CD8-positive, alpha-beta memory T cell (primary cell): ENCODE results near the gene CPA4. TPM values are rescaled to one million over a fixed set of nuclear protein-coding genes. Genes with fewer than 3 reads are reported as not detected.
A peak's percentile ranks its signal among the peaks of the same experiment; 100 is the strongest.

ENCODE experiments used
- CTCF ChIA-PET: fragments of 350-600 bp; sonication (Branson Sonifier 250); formaldehyde crosslinking; loops from one replicate; lab custom pipeline; 2021; ENCODE audit warnings: antibody characterized with exemption; lab: Charles Lee
- POLR2A ChIA-PET: fragments of 350-600 bp; sonication (Branson Sonifier 250); formaldehyde crosslinking; loops from one replicate; lab custom pipeline; 2021; ENCODE audit warnings: antibody characterized with exemption; lab: Charles Lee
- DNase-seq, 5 donors: peaks; one replicate each; pipeline versions ENCODE4 v3.0.0 to v3.0.0-alpha.2; 2020 to 2022; ENCODE audit warnings: mixed read lengths in 1 of 5
- H3K27ac ChIP-seq: one replicate; pipeline ENCODE4 v1.7.0; 2013; ENCODE audit warnings: low read depth, mild to moderate bottlenecking, low read length, moderate library complexity
- H3K27me3 ChIP-seq: 2 replicates; pipeline ENCODE4 v1.7.0; 2013; ENCODE audit warnings: low read length, mild to moderate bottlenecking; ENCODE audit not compliant: insufficient read depth, poor library complexity, severe bottlenecking
- H3K36me3 ChIP-seq: 2 replicates; pipeline ENCODE4 v1.7.0; 2013; ENCODE audit warnings: mild to moderate bottlenecking, low read length, moderate library complexity; ENCODE audit not compliant: insufficient read depth
- H3K4me1 ChIP-seq: 2 replicates; pipeline ENCODE4 v1.7.0; 2013; ENCODE audit warnings: mild to moderate bottlenecking, low read length, moderate library complexity; ENCODE audit not compliant: insufficient read depth
- H3K4me3 ChIP-seq: 2 replicates; pipeline ENCODE4 v1.7.0; 2013; ENCODE audit warnings: mild to moderate bottlenecking, low read length
- H3K9me3 ChIP-seq: 2 replicates; pipeline ENCODE4 v1.7.0; 2013; ENCODE audit warnings: mild to moderate bottlenecking, low read length
- H3K27ac Mint-ChIP-seq, 8 donors: one replicate each; pipeline ENCODE4 v1.8.0; 2020 to 2021; ENCODE audit warnings: mixed read lengths in 8 of 8, mild to moderate bottlenecking in 6 of 8, inconsistent platforms in 3 of 8, moderate library complexity in 3 of 8
- H3K27me3 Mint-ChIP-seq, 2 donors: one replicate each; pipeline ENCODE4 v1.8.0; 2020 to 2021; ENCODE audit warnings: mixed read lengths in 2 of 2, mild to moderate bottlenecking in 1 of 2, moderate library complexity in 1 of 2
- H3K36me3 Mint-ChIP-seq, 3 donors: one replicate each; pipeline ENCODE4 v1.8.0; 2020 to 2021; ENCODE audit warnings: mixed read lengths in 3 of 3, inconsistent platforms in 1 of 3, mild to moderate bottlenecking in 1 of 3
- H3K4me1 Mint-ChIP-seq, 3 donors: one replicate each; pipeline ENCODE4 v1.8.0; 2020 to 2021; ENCODE audit warnings: mixed read lengths in 3 of 3, inconsistent platforms in 1 of 3, mild to moderate bottlenecking in 1 of 3
- H3K4me3 Mint-ChIP-seq, 7 donors: one replicate each; pipeline ENCODE4 v1.8.0; 2020 to 2021; ENCODE audit warnings: mixed read lengths in 7 of 7, mild to moderate bottlenecking in 6 of 7, moderate library complexity in 4 of 7, inconsistent platforms in 2 of 7
- H3K9me3 Mint-ChIP-seq, 5 donors: one replicate each; pipeline ENCODE4 v1.8.0; 2020 to 2022; ENCODE audit warnings: mixed read lengths in 5 of 5, mild to moderate bottlenecking in 3 of 5, moderate library complexity in 2 of 5, inconsistent platforms in 1 of 5
- polyA plus RNA-seq: library from polyadenylated mRNA; unstranded; fragments of 300-500 nt; fragmentation: Illumina TruSeq; gene quantifications from one replicate; pipeline ENCODE4 v1.2.3, GENCODE V29; 2021
- total RNA-seq, 2 experiments: library from RNA; stranded (reverse); gene quantifications; one replicate each; pipeline ENCODE4 v1.2.3, GENCODE V29; 2021

The CPA4 gene
- total and polyA plus RNA-seq, 3 experiments from 2014 or later, result not detected

DNA sequence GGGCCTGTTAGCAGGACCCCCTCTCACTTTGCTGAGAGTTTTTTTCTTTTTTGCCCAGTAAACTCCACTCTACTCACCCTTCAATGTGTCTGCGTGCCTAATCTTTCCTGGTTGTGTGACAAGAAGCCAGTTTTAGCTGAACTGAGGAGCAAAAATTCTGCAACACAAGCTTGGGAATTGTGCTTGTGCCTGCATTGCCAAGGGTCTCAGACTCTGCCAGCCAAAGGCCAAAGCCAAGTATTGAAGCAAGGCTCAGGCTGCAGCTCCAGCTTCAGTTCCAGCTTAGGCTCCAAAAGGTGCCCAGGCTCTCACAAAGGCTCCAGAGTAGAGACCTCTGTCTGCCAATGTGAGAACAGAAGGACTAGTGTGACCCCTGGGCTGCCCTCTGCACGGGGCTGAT is 30.5 kb upstream of the CPA4 start:
- POLR2A ChIA-PET, result no interaction called here
- H3K4me1 Mint-ChIP-seq, result no peaks in the 10 kb centered on the region

DNA sequence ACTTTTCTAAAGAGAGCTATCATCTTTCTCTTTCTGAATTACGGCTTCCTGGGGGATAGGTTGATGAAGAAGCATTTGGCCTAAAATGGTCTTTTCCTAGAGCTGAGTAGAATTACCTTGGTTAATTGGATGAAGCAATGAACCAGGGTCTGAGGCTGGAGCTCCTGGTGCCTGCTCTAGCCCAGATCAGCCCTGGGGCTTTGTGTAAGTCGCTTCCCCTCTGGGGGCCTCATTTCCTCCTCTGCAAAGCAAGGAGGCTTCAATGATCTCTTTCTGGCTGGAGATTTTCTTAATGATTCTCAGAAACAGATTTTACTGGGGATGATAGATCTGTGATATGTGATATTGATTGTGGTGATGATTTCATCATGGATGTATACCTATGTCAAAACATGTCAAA is 29.8 kb upstream of the CPA4 start:
- no peaks in the 10 kb centered on the region for H3K27me3 ChIP-seq
- Mint-ChIP-seq H3K4me3 (no peak overlapping the region), H3K27me3 (peaks cover 5 to 25% of the 10 kb centered on the region in 2 donors), H3K4me1 (no peaks in the 10 kb centered on the region), H3K9me3 (peaks cover 4 to 24% (median 14%) of the 10 kb centered on the region in 5 donors), H3K36me3 (peaks cover 0 to 7% (median 0%) of the 10 kb centered on the region in 3 donors), H3K27ac (no peak overlapping the region)
- H3K4me1 ChIP-seq, result no peaks in the 10 kb centered on the region
- H3K4me3 ChIP-seq, result no peak overlapping the region
- no peaks in the 10 kb centered on the region for H3K36me3 ChIP-seq
- no peaks in the 10 kb centered on the region for H3K9me3 ChIP-seq
- CTCF ChIA-PET, result no interaction called here
- no peak for DNase-seq
- H3K27ac ChIP-seq, result no peak overlapping the region
- POLR2A ChIA-PET, result no interaction called here

More for the DNA sequence above, 30.5 kb upstream of the CPA4 start:
- Histone ChIP-seq H3K27me3 (no peaks in the 10 kb centered on the region), H3K4me3 (no peak overlapping the region), H3K27ac (no peak overlapping the region), H3K9me3 (no peaks in the 10 kb centered on the region), H3K4me1 (no peaks in the 10 kb centered on the region), H3K36me3 (no peaks in the 10 kb centered on the region)
- Mint-ChIP-seq H3K27ac (peak overlapping the region in 1 of 8 donors; percentile 77), H3K4me3 (no peak overlapping the region), H3K27me3 (peaks cover 5 to 21% of the 10 kb centered on the region in 2 donors), H3K9me3 (peaks cover 5 to 30% (median 17%) of the 10 kb centered on the region in 5 donors), H3K36me3 (peaks cover 0 to 7% (median 0%) of the 10 kb centered on the region in 3 donors)
- CTCF ChIA-PET, result no interaction called here
- no peak for DNase-seq

- DNase-seq, result no peak
- peaks cover 0 to 5% (median 0%) of the 10 kb centered on the region in 5 donors for H3K9me3 Mint-ChIP-seq
- no peak within 1 kb of the TSS for H3K4me3 Mint-ChIP-seq
- H3K4me1 ChIP-seq, result no peaks in the 10 kb centered on the region
- H3K27ac ChIP-seq, result no peak within 1 kb of the TSS
- no peaks in the 10 kb centered on the region for H3K4me1 Mint-ChIP-seq
- H3K27me3 Mint-ChIP-seq, result peaks cover 9 to 38% of the 10 kb centered on the region in 2 donors
- H3K9me3 ChIP-seq, result no peaks in the 10 kb centered on the region
- H3K27me3 ChIP-seq, result no peaks in the 10 kb centered on the region
- ChIA-PET CTCF (no interaction called here), POLR2A (no interaction called here)
- H3K36me3 Mint-ChIP-seq, result no peaks in the 10 kb centered on the region
- no peak within 1 kb of the TSS for H3K4me3 ChIP-seq
- H3K27ac Mint-ChIP-seq, result no peak within 1 kb of the TSS
- H3K36me3 ChIP-seq, result no peaks in the 10 kb centered on the region
Measured at GRCh38 chr7:130266258-130266960, 26.6 kb upstream of the CPA4 start, which contains the start of gene CPA2. Gene CPA2, plus strand, starts transcription at chr7:130266863. Its CDS starts 19 bp downstream, at chr7:130266882.

- Mint-ChIP-seq H3K4me1 (no peaks in the 10 kb centered on the region), H3K9me3 (peaks cover 0 to 2% (median 0%) of the 10 kb centered on the region in 5 donors)
Measured at GRCh38 chr7:130266961-130267321, 26.0 kb upstream of the CPA4 start.

GRCh38 chr7:130268463-130269317 is 24.3 kb upstream of the CPA4 start:
- Mint-ChIP-seq H3K27me3 (peaks cover 17 to 42% of the 10 kb centered on the region in 2 donors), H3K9me3 (no peaks in the 10 kb centered on the region), H3K27ac (no peak overlapping the region), H3K36me3 (no peaks in the 10 kb centered on the region), H3K4me1 (no peaks in the 10 kb centered on the region), H3K4me3 (no peak overlapping the region)
- no peaks in the 10 kb centered on the region for H3K36me3 ChIP-seq
- DNase-seq, result no peak
- H3K27ac ChIP-seq, result no peak overlapping the region
- H3K4me3 ChIP-seq, result no peak overlapping the region
- H3K4me1 ChIP-seq, result no peaks in the 10 kb centered on the region
- POLR2A ChIA-PET, result no interaction called here
- H3K9me3 ChIP-seq, result no peaks in the 10 kb centered on the region
- CTCF ChIA-PET, result no interaction called here
- H3K27me3 ChIP-seq, result no peaks in the 10 kb centered on the region

More at GRCh38 chr7:130266961-130267321, 26.0 kb upstream of the CPA4 start:
- Histone ChIP-seq H3K27me3 (no peaks in the 10 kb centered on the region), H3K9me3 (no peaks in the 10 kb centered on the region), H3K4me1 (no peaks in the 10 kb centered on the region), H3K36me3 (no peaks in the 10 kb centered on the region), H3K27ac (no peak overlapping the region), H3K4me3 (no peak overlapping the region)
- ChIA-PET POLR2A (no interaction called here), CTCF (no interaction called here)
- peaks cover 12 to 43% of the 10 kb centered on the region in 2 donors for H3K27me3 Mint-ChIP-seq
- no peak overlapping the region for H3K4me3 Mint-ChIP-seq
- no peaks in the 10 kb centered on the region for H3K36me3 Mint-ChIP-seq
- no peak for DNase-seq
- H3K27ac Mint-ChIP-seq, result no peak overlapping the region

- Mint-ChIP-seq H3K9me3 (no peaks in the 10 kb centered on the region), H3K4me3 (no peak overlapping the region), H3K27ac (no peak overlapping the region), H3K36me3 (no peaks in the 10 kb centered on the region), H3K4me1 (no peaks in the 10 kb centered on the region), H3K27me3 (peaks cover 17 to 47% of the 10 kb centered on the region in 2 donors)
- Histone ChIP-seq H3K4me1 (no peaks in the 10 kb centered on the region), H3K27me3 (no peaks in the 10 kb centered on the region), H3K27ac (no peak overlapping the region), H3K36me3 (no peaks in the 10 kb centered on the region), H3K9me3 (no peaks in the 10 kb centered on the region), H3K4me3 (no peak overlapping the region)
- POLR2A ChIA-PET, result no interaction called here
- DNase-seq, result no peak
- CTCF ChIA-PET, result no interaction called here
Measured at GRCh38 chr7:130269318-130269694, 23.7 kb upstream of the CPA4 start.

DNA sequence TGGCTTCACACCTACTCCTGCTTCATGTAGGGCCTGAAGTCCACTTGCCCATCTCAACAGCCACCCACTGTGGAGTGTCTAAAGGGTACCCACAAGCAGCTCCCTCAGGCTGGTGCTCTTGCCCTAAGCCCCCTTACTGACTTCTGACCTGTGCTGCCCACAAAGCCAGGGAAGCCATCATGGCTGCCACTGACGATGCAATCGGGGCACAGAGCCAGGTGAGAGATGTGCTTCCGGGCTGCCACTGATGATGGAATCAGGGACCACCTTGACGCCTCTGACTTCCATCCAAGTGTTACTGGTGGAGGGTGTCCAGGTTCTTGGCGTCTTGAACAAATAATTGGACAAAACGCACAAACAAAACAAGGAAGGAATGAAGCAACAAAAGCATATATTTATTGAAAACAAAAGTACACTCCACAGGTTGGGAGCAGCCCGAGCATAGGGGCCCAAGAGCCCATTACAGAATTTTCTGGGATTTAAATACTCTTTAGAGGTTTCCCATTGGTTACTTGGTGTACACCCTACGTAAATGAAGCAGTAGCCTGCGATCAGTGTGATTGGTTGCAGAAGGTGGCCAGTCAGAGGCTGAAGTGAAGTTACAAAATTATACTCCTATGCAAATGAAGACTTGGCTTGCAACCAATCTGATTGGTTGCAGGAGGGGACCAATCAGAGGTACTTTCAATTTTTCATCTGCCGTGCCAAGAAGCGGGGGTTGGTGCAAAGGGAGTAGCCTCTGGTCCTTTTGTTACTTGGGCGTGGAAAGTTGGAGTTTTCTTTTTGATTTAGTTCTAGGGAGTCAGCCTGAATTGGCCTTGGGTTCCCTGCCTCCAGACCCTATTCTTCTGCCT is 21.8 kb upstream of the CPA4 start:
- H3K27me3 ChIP-seq, result no peaks in the 10 kb centered on the region
- H3K4me3 Mint-ChIP-seq, result no peak overlapping the region
- no peaks in the 10 kb centered on the region for H3K9me3 ChIP-seq

More for the DNA sequence above, 21.8 kb upstream of the CPA4 start:
- Histone ChIP-seq H3K36me3 (no peaks in the 10 kb centered on the region), H3K27ac (no peak overlapping the region), H3K4me3 (no peak overlapping the region), H3K4me1 (no peaks in the 10 kb centered on the region)
- no peaks in the 10 kb centered on the region for H3K36me3 Mint-ChIP-seq
- POLR2A ChIA-PET, result no interaction called here
- H3K4me1 Mint-ChIP-seq, result no peaks in the 10 kb centered on the region
- CTCF ChIA-PET, result no interaction called here
- no peak overlapping the region for H3K27ac Mint-ChIP-seq
- H3K27me3 Mint-ChIP-seq, result peaks cover 12 to 56% of the 10 kb centered on the region in 2 donors
- H3K9me3 Mint-ChIP-seq, result no peaks in the 10 kb centered on the region
- DNase-seq, result no peak
